LNCaP clone FGC (cell line): ENCODE measurements around the gene SASH3.

Source experiments
- DNase-seq: peaks from one replicate; pipeline ENCODE4 v3.0.0-alpha.2; 2011; ENCODE audit warnings: low read depth
- H3K4me3 ChIP-seq: 2 replicates; pipeline ENCODE4 v1.5.1; 2011; ENCODE audit warnings: mild to moderate bottlenecking, low read depth, low read length, control low read depth
- CTCF ChIP-seq: IDR thresholded peaks from 2 replicates; pipeline ENCODE4 v1.5.1; 2012; ENCODE audit warnings: mild to moderate bottlenecking; ENCODE audit not compliant: control insufficient read depth, insufficient read depth; ENCODE audit errors: extremely low read depth

The SASH3 gene

GRCh38 chrX:129791336-129791735 is 11.6 kb downstream of the SASH3 start:
- H3K4me3 ChIP-seq: no peak overlapping the region
- no peak for DNase-seq
- TF ChIP-seq CTCF: no peak

- DNase-seq: no peak
- TF ChIP-seq CTCF: no peak
Observed at GRCh38 chrX:129791961-129792570, 12.3 kb downstream of the SASH3 start.

DNA sequence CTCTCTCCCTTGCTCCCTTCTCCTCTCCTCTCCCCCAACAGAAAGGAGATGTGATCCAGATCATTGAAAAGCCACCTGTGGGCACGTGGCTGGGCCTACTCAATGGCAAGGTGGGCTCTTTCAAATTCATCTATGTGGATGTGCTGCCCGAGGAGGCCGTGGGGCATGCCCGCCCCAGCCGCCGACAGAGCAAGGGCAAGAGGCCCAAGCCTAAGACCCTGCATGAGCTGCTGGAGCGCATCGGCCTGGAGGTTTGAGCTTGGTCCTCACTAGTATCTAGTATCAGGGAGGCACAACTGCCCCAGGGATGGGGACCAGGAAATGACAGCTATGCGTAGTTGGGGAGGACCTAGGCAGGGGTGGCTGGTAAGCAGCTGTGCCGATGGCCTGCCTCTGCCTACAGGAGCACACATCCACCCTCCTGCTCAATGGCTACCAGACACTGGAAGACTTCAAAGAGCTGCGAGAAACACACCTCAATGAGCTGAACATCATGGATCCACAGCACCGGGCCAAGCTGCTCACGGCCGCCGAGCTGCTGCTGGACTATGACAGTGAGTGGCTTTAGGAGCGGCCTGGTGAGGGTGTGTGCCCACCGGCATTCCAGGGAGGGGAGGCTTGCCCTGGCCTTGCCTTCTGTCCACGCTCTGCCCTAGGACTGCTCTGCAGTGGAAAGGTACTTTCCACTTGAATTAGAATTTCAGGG is 13.0 kb downstream of the SASH3 start:
- no peak for DNase-seq
- TF ChIP-seq CTCF: no peak
- no peak overlapping the region for H3K4me3 ChIP-seq

More at GRCh38 chrX:129791961-129792570, 12.3 kb downstream of the SASH3 start:
- no peak overlapping the region for H3K4me3 ChIP-seq

DNA sequence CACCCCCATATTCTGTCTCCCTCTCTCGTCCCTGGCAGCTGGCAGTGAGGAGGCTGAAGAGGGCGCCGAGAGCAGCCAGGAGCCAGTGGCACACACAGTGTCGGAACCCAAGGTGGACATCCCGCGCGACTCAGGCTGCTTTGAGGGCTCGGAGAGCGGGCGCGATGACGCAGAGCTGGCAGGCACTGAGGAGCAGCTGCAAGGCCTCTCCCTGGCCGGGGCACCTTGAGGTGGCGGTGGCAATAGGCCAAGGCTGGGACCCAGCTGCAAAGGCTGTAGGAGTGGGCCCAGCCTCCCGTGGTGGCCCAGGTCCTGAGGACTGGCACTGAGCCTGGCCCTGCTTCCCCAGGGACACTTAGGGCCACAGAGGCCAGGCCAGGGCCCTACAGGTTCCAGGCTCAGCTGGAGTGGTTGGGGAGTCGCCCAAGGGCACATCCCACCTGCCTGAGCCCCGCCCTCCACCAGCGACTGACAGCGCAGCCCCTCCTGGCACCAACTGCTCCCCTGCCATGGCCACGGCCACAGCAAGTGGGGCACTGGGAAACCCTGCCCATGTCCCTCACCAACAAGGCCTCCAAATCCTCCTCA is 13.9 kb downstream of the SASH3 start:
- no peak overlapping the region for H3K4me3 ChIP-seq
- DNase-seq: no peak
- no peak for TF ChIP-seq CTCF

- H3K4me3 ChIP-seq: no peak overlapping the region
- TF ChIP-seq CTCF: no peak
- DNase-seq: no peak
Observed at GRCh38 chrX:129795584-129795983, 15.8 kb downstream of the SASH3 start.

DNA sequence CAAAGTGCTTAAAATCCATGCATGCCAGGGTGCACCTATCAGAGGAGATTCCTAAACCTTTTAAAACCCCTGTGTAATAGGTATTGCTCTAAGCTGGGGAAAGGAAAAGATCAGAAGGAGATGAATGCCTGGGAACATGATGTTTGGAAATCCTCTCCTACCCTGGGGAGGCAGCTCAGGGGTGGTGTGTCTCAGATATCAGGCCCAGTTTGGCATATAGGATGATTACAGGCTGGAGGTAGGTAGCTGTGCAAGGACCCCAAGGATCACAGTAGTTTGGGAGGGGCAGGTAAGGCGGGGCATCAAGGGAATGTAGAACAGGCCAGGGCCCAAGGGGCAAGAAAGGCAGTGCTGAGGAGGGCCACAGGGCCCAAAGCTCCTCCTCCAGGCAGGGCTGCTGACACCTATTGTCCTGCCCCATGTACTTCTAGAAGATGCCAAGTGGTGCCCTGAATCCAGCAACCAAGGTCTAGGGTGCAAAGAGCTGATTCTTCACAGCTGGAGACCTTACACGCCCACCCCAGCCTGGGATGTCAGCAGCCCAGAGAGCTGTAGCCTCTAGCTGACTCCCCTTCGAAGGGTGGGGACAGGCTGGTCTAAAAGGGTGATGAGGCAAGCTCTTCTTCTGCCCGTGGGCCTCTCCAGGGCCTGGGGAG is 17.6 kb downstream of the SASH3 start:
- TF ChIP-seq CTCF: no peak
- no peak overlapping the region for H3K4me3 ChIP-seq
- DNase-seq: no peak
